Ramos (cell line): Measurements from ENCODE around the gene CER1.

Source experiments
- in situ Hi-C: fragments of 300-500 bp; cut with MboI; formaldehyde crosslinking; loops from one replicate; pipeline ENCODE4 v1.14.3; 2022; ENCODE audit warnings: low sequenced_read_pairs; ENCODE audit not compliant: unreplicated experiment

Gene CER1, protein sequence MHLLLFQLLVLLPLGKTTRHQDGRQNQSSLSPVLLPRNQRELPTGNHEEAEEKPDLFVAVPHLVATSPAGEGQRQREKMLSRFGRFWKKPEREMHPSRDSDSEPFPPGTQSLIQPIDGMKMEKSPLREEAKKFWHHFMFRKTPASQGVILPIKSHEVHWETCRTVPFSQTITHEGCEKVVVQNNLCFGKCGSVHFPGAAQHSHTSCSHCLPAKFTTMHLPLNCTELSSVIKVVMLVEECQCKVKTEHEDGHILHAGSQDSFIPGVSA

DNA sequence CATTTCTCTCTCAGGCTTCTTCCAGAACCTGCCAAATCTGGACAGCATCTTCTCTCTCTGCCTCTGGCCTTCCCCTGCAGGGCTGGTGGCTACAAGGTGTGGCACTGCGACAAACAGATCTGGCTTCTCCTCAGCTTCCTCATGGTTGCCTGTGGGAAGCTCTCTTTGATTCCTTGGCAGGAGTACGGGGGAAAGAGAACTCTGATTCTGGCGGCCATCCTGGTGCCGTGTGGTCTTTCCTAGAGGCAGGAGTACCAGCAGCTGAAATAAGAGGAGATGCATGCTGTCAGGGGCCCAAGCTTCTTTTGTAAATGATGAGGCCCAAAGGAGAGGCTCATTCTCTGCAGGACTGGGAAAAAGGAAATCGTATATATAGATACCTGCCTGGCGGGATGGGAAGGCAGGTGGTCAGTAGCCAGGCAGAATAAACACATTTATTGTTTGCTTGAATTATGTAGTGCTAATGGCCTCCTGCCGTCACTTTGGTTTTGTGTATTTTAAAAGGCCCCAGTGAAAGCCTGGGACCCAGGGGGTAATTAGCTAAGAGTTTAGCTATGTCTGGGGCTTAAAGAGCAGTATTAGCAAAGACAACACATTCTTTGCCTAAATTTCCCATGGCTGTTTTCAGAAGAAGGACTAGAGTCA lies at the start of gene CER1:
CER1 (minus strand) TSS at position 343 of the 645 bp plus-strand sequence; CDS start at position 282, 61 bp downstream.
- in situ Hi-C loops: no loop called here

DNA sequence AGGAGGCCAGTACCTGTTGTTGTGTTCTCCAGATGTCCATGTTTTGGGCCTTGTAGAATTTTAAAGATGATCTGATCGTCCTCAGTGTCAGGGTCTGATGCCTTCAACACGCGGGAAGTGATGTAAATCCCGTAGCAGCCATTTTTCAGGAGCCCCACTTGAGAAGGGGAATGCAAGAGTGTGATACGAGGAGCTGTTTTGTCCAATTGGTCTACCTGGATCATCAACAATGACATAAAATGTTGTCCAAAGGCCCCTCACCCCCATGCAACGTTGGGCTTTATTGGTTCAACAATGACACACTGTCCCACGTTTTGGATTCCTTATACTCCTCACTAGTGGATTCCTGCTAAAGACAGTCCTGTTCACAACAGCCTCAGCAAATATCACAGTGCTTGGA lies 48.1 kb upstream of the CER1 start:
- in situ Hi-C loops: loop anchor here (10.0 to 25.0 kb wide), 2 partner anchors 306 to 1333 kb away; no protein-coding TSS in a partner anchor

DNA sequence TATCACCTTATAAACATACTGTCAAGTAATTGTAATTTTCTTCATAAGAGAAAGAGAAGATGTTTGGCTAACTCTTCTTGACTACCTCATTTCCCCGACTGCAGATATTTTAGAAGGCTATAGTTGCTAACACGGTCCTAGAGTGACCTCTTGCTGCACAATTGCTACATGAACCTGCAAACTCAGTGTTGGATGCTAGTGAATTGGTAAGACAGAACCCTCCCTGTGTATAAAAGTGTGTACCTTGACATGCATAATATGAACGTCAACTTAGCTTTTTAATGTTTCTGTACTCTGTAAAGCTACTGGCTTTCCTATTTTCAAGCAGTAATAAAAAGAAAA lies 46.7 kb upstream of the CER1 start:
- in situ Hi-C loops: loop anchor here (10.0 to 25.0 kb wide), 2 partner anchors 154 to 1332 kb away; no protein-coding TSS in a partner anchor

DNA sequence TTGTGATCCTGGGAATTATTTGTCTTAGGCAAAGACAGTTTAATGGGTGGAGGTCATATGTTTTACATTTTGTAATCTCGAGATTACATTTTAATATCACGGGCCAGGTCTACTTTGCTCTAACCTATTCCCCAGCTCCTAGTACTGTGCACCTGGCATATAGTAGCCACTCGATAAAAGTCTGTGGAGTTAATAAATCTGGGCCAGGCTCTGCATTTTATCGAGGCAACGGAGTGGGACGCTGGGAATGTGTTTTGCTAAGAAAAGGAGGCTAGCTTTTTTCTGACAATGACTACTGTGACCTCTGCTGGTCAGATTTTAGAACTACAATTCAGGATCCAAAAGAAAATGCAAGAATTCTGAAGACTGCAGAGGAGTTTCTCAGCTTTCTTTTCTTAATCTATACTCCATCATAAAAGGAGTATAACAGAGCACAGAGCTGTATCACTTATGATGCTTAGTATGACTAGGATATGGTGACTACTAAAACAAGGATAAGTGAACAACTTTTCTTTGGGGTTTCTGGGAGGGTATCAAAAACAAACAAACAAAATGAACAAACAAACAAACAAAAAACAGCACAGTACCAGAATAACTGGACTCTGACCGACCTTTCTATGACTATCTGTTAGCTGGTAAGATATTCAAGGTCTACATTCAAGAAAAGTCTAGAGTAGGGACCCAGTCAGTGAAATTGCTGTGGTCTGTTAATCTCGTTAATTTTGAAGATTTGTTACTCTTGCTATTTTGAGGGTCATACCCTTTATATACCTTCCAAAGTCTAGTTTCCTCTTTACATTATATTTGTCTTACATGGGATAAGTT lies 46.1 kb upstream of the CER1 start:
- in situ Hi-C loops: loop anchor here (10.0 to 25.0 kb wide), 2 partner anchors 154 to 1331 kb away; no protein-coding TSS in a partner anchor

DNA sequence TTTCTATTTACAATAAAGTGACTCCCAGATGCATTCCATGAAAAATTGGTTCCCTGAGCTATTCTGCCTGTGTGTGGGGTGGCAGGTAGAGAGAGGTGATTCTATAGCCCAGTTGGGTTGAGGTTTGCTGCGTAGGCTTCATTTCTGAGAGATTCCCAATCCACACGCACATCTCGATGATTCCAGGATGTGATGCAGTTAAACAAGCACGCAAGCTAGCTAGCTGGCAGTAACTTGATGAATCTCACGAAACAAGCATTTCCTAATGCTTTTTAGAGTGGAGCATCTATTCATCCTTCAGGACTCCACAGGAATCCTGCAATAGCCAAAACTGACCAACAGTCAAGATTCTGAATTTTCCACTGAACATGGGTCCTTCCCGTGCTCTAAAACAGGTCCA lies 43.8 kb upstream of the CER1 start:
- in situ Hi-C loops: loop anchor here (10.0 to 25.0 kb wide), 2 partner anchors 151 to 1329 kb away; no protein-coding TSS in a partner anchor

DNA sequence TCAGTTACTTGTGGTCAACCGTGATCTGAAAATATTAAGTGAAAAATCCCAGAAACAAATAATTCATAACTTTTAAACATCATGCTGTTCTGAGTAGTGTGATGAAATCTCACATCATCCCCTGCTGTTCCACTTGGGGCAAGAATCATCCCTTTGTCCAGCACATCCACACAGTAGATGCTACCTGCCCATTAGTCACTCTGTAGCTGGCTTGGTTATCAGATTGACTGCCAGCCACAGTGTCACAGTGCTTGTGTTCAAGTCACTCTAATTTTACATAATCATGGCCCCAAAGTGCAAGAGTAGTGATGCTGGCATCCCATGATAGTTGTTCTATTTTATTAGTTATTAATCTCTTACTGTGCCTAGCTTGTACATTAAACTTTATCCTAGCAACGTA lies 39.1 kb upstream of the CER1 start:
- in situ Hi-C loops: loop anchor here (10.0 to 25.0 kb wide), 2 partner anchors 147 to 1324 kb away; no protein-coding TSS in a partner anchor

DNA sequence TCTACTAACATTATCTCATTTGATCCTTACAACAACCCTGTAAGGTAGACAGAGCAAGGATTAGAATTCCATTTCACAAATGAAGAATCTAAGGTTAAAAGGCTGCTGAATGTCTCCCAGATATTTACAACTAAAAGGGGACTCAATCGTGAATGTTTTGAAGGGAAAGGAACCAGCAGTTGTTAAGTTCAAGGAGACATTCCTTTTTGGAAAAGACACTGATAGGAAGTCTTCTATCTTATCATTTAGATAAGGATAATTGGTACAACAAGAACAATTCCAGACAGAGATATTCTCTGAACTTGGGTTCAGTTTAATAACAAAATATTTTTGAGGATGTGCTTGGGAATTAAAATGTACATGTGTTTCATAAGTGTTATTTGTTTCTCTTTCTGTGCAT lies 37.5 kb upstream of the CER1 start:
- in situ Hi-C loops: loop anchor here (10.0 to 25.0 kb wide), 2 partner anchors 145 to 1323 kb away; no protein-coding TSS in a partner anchor

DNA sequence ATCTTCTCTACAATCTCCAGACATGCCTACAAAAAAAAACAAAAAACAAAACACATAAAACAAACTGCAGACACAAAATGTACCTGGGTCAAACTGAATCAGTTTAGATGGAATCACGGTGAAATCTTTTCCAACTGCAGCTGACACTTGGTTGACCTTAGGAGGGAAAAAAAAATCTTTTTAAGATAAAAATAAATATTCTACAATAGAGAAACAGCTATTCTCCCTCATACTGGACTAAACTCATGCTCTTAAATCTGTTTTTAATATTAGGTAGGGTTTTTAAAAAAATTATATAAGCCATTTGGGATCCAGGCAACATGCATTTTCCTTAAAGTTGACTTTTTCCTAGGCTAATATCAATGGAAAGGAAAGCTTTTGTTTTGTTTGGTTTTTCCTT lies 33.8 kb upstream of the CER1 start:
- in situ Hi-C loops: loop anchor here (25.0 kb wide), 1 partner anchor 1319 kb away; no protein-coding TSS in a partner anchor

DNA sequence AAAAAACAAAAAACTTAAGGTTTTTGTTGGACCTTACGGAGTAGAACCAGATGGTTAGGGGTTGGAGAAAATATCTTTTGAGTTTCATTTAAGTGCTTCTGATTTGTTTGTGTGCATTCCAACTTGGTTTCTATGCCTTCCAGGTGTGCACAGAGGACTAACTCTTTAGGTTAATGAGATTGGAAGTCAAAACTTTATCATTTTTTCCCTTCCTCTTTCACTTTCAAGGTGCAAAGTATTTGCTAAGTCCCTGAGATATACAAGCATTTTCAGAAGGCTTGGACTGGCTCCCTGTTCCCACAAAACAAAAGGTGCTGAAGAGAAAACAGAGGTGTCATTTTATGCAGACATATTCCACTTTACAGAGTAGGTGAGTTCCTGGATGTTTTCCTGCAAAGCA lies 30.3 kb upstream of the CER1 start:
- in situ Hi-C loops: loop anchor here (25.0 kb wide), 1 partner anchor 1316 kb away; no protein-coding TSS in a partner anchor

DNA sequence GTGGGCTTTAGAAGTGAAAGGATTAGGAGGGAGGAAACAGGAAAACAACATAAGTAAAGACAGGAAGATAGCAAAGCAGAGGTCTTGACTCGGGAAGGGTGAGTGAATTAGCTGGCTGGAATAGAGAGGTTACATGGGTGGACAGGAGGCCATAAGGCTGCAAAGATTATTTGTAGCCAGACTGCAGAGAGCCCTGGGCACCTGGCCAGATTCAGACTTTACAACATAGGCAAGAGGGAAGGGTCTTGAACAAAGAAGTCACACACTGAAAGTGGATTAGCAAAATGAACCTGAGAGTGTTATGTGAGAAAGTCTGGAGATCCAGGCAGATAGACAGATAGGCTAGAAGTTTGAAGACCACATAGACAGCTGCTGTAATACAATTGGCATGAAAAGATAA lies 29.7 kb upstream of the CER1 start:
- in situ Hi-C loops: loop anchor here (25.0 kb wide), 1 partner anchor 1315 kb away; no protein-coding TSS in a partner anchor

DNA sequence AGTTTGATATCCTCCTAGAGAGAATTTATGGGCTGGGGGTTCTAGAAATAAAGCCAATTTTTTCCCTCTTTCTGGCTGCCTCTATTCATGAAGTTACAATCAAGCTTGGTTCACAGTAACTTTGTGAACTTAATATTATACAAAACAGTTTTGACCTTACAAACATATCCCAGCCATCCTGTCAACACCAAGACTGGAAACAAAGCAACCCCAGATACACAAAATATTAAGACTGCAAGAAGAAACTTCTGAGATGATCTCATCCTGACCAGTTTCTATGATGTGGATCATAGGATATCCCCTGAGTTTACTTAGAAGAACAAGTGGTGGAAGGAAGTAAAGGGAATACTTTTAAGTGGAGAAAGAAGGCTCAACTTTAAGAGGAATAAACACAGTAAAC lies 28.3 kb upstream of the CER1 start:
- in situ Hi-C loops: loop anchor here (25.0 kb wide), 1 partner anchor 1314 kb away; no protein-coding TSS in a partner anchor

DNA sequence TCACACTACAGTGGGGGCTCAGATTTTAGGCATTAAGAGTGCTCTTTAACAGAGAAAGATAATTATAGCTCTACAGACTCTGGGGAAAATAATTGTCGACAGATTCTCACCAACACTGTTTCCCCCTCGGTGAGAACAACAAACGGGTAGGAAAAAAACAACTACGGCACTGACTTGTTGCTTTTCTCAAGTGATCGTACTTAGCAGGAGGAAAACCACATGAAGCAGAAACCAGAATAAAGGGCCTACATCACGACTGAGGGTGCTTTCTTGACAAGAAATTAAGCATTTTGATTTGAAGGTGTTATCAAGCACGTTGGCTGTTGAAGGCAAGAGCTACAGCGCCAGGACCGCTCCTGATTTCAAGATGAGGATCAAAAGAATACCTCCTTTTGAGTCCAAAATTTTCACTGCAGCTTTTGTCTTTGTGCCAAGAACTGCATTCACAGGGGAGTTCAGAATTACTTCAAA lies 27.2 kb upstream of the CER1 start:
- in situ Hi-C loops: loop anchor here (25.0 kb wide), 1 partner anchor 1312 kb away; no protein-coding TSS in a partner anchor

DNA sequence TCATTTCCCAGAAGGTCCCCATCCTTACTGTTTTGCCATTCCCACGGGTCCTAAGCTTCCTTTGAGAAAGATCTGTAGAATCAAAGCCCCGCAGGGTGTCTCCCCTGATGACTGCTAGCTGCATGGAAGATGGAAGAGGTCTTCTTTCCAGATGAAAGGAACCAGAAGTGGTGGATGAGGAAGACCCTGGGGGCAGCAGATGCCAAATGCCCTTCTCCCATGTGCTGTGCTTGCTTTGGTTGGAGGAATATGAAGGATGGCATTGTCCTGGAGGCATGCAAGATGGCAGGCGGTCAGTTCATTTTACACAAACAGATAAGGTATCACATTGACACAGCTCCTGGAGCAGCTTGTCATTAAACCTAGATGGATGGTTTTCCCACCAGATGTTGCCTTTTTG lies 25.8 kb upstream of the CER1 start:
- in situ Hi-C loops: no loop called here

DNA sequence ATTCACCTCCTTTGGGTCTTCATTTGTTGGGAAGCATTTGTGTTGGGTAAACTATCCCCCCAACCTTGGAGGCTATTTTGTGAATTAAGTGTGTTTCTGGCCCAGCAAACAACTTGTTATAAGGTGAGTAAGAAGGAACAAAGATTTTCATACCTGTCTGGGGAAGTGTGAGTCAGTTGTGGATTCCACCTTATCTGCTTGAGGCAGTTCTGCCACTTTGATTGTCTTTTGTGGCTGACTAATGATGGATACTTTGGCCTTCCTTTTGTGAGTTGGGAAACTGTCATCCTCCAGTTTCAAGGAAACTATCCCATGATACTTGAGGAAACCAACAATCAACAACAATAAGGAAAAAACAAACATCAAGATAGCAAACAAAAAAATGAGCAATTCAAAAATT lies 24.6 kb upstream of the CER1 start:
- in situ Hi-C loops: no loop called here

DNA sequence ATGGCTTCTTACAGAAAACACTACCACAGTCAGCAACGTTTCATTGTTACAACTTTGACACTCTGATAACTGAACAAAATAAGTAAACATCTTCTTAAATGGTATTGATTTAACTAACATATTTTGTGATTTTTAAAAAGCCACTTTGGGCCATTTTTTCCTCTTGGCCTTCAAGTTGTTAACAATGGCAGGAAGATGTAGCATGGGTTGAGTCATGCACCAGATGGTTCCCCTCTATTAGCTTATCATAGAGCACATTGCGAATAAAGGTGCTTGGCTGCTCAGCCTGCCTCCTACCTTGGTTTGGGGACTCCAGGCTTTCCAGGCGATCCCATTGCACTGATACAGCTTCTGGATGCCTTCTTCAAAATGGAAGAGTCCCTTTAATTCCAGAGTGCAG lies 24.1 kb upstream of the CER1 start:
- in situ Hi-C loops: no loop called here

DNA sequence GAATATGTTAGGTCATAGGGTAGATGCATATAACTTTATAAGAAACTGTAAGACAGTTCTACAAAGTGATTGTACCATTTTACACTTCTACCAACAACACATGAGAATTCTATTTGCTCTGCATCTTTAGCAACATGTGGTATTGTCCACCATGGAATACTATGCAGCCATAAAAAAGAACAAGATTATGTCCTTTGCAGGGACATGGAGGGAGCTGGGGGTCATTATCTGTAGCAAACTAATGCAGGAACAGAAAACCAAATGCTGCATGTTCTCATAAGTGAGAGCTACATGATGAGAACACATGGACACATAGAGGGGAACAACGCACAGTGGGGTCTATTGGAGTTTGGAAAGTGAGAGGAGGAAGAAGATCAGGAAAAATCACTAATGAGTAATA lies 22.2 kb upstream of the CER1 start:
- in situ Hi-C loops: no loop called here

DNA sequence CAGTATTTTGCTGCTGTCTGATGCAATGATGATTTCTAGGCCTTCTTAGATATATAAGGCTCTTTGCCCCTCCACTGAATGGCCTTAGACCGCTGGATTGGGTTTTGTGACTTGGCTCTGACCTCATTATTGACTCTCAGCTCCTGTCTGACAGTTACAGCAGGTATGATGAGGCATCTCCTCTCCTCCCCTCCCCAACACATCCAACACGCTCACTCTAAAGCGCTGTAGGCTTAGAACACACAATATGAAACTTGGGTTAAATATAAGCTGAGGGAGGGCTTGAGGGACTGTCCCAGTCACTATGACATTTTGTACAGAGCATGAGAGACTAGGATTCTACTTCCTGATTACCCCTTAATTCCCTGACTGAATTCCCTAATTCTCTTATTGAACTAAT lies 18.8 kb upstream of the CER1 start:
- in situ Hi-C loops: no loop called here

DNA sequence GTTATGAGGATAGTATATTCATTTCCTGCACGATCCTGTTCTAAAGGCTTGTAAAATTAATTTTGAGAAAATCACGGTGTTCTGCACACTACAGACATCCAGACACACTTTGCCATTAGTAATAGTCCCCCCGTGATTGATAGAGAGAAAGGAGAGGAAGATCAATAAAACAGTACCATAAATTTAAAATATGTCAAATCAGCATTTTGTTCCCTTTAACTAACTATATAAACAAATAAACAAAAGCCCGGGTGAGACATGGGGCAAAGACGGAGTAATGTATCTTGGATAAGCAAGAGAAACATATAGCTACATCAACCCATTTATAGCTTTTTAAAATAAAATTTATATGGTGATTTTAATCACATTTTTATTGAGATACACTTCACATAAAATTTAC lies 10.6 kb upstream of the CER1 start:
- in situ Hi-C loops: no loop called here

DNA sequence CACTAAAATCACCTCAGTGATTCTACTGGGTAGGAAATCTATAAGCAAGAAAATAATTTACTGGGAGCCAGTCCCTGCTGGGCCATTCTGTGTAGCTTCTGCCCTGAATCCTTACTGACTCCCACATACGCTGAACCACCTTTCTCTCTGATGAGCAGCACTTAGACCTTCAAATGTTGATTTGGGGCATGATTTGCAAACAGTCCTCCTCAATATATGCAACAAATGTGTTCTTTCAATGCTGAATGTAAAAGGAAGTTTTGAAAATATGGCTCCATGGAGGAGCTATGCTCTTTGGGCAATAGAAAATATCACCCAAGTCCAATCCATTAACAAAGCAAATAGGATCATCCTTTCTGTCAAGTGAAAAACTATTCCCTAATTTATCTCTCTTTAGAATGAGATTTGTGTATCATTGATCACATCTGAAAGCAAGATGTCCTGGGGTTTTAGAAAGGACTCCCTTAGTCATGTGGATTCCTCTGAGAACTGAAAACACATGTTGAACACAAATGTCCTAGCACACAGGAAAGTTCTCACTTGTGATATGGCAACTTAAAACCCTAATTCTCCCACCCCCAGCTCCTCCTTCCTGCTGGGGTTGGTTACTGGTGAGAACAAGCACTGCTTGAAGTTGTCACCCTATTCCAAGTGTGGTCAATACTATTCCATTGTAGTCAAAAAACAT lies 8.9 kb upstream of the CER1 start:
- in situ Hi-C loops: no loop called here

DNA sequence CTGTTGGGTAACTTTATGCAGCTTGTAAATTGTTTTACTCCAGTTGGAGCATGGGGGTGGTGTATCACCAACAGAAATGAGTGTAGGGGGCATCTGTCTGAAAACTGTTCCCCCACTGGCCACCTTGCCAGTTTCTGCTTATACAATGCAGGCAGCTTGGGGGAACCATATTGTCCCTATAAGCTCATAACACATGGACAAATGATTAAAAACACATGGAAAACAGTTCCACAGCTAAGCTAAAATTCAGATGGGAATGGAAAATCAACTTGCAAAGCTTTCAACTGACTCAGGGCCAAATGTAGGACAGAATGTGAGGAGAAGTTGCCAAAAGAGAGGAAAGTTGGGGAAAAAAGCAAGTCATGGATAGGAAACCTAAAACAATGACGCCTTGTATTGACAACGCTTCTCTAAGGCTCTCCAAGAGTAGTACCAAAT lies 7.9 kb upstream of the CER1 start:
- in situ Hi-C loops: no loop called here
